VCaP (cell line): ENCODE results near the gene TSPO2.
A peak's percentile ranks its signal among the peaks of the same experiment; 100 is the strongest.

ENCODE experiments used
- H3K27ac ChIP-seq: fragments of 450-650 bp; 2 replicates; pipeline ENCODE4 v1.5.1; 2017
- CTCF ChIP-seq: fragments of 450-650 bp; conservative IDR thresholded peaks from 2 replicates; pipeline ENCODE4 v1.5.1; 2017; ENCODE audit warnings: mild to moderate bottlenecking, moderate library complexity

The TSPO2 gene

GRCh38 chr6:41017663-41018062 is 24.6 kb upstream of the TSPO2 start:
- no peak for TF ChIP-seq CTCF
- H3K27ac ChIP-seq, result peak overlapping the region; percentile 81; the same call in 1 of the 2 replicates

- H3K27ac ChIP-seq, result peak overlapping the region; percentile 81
- TF ChIP-seq CTCF, result peak; percentile 67
Measured at GRCh38 chr6:41021832-41022231, 20.4 kb upstream of the TSPO2 start.

- TF ChIP-seq CTCF, result no peak
- peak overlapping the region; percentile 81 for H3K27ac ChIP-seq
Measured at GRCh38 chr6:41022294-41022693, 20.0 kb upstream of the TSPO2 start.

GRCh38 chr6:41023114-41023513 is 19.2 kb upstream of the TSPO2 start:
- H3K27ac ChIP-seq, result peak overlapping the region; percentile 81
- TF ChIP-seq CTCF, result no peak

- TF ChIP-seq CTCF, result no peak
- peak overlapping the region; percentile 84; the same call in 1 of the 2 replicates for H3K27ac ChIP-seq
Measured at GRCh38 chr6:41025966-41026530, 16.2 kb upstream of the TSPO2 start.

GRCh38 chr6:41027241-41027640 is 15.0 kb upstream of the TSPO2 start:
- peak overlapping the region; percentile 84 for H3K27ac ChIP-seq

More at GRCh38 chr6:41027241-41027640, 15.0 kb upstream of the TSPO2 start:
- no peak for TF ChIP-seq CTCF
